OCI-LY7 (cell line): Measurements from ENCODE around the gene LGR6.

Experiments
- EZH2phosphoT487 ChIP-seq: fragments of 200-600 bp; sonication (generic); IDR thresholded peaks from 2 replicates; pipeline ENCODE4 v1.6.1; 2018; ENCODE audit warnings: low read depth, borderline replicate concordance, mild to moderate bottlenecking, mixed run types, antibody characterized with exemption, low read length, moderate library complexity, mixed read lengths
- TF ChIP-seq, protein P1 (sequence below): fragments of 200-600 bp; sonication (generic); conservative IDR thresholded peaks from 2 replicates; pipeline ENCODE4 v1.5.1; 2014; ENCODE audit warnings: mild to moderate bottlenecking, antibody characterized with exemption, low read length, moderate library complexity, mixed read lengths

DNA sequence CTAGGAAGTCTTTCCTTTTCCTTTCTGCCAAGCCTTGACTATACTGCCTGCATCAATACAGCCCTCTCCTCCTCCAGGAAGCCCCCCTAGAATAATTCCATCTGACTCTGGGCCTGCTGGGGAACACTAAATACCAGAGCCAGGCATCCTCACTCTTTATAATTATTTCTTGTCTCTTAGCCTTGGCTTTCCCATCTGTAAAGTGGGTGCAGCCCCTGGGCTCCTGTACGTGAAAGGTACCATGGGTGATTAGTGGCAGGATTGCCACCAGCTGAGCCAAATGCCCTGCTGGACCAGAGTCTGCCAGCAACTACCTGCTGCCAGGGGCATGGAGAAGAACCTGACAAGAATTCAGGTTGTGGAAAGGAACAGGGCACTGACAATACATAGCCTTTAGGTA lies 58.7 kb downstream of the LGR6 start:
- TF ChIP-seq, protein P1, sequence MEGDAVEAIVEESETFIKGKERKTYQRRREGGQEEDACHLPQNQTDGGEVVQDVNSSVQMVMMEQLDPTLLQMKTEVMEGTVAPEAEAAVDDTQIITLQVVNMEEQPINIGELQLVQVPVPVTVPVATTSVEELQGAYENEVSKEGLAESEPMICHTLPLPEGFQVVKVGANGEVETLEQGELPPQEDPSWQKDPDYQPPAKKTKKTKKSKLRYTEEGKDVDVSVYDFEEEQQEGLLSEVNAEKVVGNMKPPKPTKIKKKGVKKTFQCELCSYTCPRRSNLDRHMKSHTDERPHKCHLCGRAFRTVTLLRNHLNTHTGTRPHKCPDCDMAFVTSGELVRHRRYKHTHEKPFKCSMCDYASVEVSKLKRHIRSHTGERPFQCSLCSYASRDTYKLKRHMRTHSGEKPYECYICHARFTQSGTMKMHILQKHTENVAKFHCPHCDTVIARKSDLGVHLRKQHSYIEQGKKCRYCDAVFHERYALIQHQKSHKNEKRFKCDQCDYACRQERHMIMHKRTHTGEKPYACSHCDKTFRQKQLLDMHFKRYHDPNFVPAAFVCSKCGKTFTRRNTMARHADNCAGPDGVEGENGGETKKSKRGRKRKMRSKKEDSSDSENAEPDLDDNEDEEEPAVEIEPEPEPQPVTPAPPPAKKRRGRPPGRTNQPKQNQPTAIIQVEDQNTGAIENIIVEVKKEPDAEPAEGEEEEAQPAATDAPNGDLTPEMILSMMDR: no peak
- TF ChIP-seq EZH2phosphoT487: no peak
